ENCODE results near the gene KATNBL1. TPM values are rescaled to one million over a fixed set of nuclear protein-coding genes. Genes with fewer than 3 reads are reported as not detected.
"Not testable (repeated sequence)": the region's sequence is repeated elsewhere in the genome, so short reads cannot be mapped to it uniquely, and the experiment has no call there.

Gene KATNBL1
- polyA plus RNA-seq, 1 donor from 2014 or later: 51.6 TPM

- Mint-ChIP-seq H3K4me1 (peaks cover 0 to 4% (median 0%) of the 10 kb centered on the region in 3 donors), H3K27ac (no peak overlapping the region), H3K27me3 (no peaks in the 10 kb centered on the region), H3K36me3 (peaks cover 43% of the 10 kb centered on the region), H3K4me3 (no peak overlapping the region), H3K9me3 (peaks cover 9 to 24% (median 17%) of the 10 kb centered on the region in 3 donors)
These were observed 51.5 kb downstream of the KATNBL1 start for GRCh38 chr15:34158355-34158754.

GRCh38 chr15:34155859-34156258, 54.0 kb downstream of the KATNBL1 start:
- H3K27me3 Mint-ChIP-seq: no peaks in the 10 kb centered on the region
- peaks cover 35% of the 10 kb centered on the region for H3K36me3 Mint-ChIP-seq
- peak overlapping the region in 1 of 3 donors; percentile 36 for H3K27ac Mint-ChIP-seq
- no peaks in the 10 kb centered on the region for H3K4me1 Mint-ChIP-seq
- H3K4me3 Mint-ChIP-seq: peak overlapping the region in 1 of 4 donors; percentile 58
- H3K9me3 Mint-ChIP-seq: peaks cover 8 to 14% (median 9%) of the 10 kb centered on the region in 3 donors

- Mint-ChIP-seq H3K9me3 (peaks cover 4 to 14% (median 6%) of the 10 kb centered on the region in 3 donors), H3K4me3 (peak overlapping the region in 1 of 4 donors; percentile 70), H3K27ac (peak overlapping the region in 1 of 3 donors; percentile 19), H3K36me3 (peaks cover 24% of the 10 kb centered on the region), H3K27me3 (no peaks in the 10 kb centered on the region), H3K4me1 (no peaks in the 10 kb centered on the region)
These were observed 55.1 kb downstream of the KATNBL1 start for GRCh38 chr15:34154725-34155204.

GRCh38 chr15:34147371-34148140, 62.3 kb downstream of the KATNBL1 start:
- Mint-ChIP-seq H3K36me3 (peaks cover 8% of the 10 kb centered on the region), H3K9me3 (no peaks in the 10 kb centered on the region), H3K27ac (no peak overlapping the region), H3K4me3 (no peak overlapping the region), H3K4me1 (peaks cover 0 to 1% (median 0%) of the 10 kb centered on the region in 3 donors), H3K27me3 (no peaks in the 10 kb centered on the region)

GRCh38 chr15:34133511-34133910, 76.4 kb downstream of the KATNBL1 start:
- no peaks in the 10 kb centered on the region for H3K27me3 Mint-ChIP-seq
- H3K9me3 Mint-ChIP-seq: no peaks in the 10 kb centered on the region
- H3K4me3 Mint-ChIP-seq: no peak overlapping the region
- no peaks in the 10 kb centered on the region for H3K4me1 Mint-ChIP-seq
- peaks cover 7% of the 10 kb centered on the region for H3K36me3 Mint-ChIP-seq
- no peak overlapping the region for H3K27ac Mint-ChIP-seq

GRCh38 chr15:34132881-34133280, 77.0 kb downstream of the KATNBL1 start:
- no peak overlapping the region for H3K27ac Mint-ChIP-seq
- no peak overlapping the region for H3K4me3 Mint-ChIP-seq
- H3K9me3 Mint-ChIP-seq: peaks cover 0 to 2% (median 0%) of the 10 kb centered on the region in 3 donors
- H3K36me3 Mint-ChIP-seq: peaks cover 5% of the 10 kb centered on the region
- no peaks in the 10 kb centered on the region for H3K4me1 Mint-ChIP-seq
- H3K27me3 Mint-ChIP-seq: no peaks in the 10 kb centered on the region

GRCh38 chr15:34128898-34129297, 81.0 kb downstream of the KATNBL1 start:
- Mint-ChIP-seq H3K4me3 (no peak overlapping the region), H3K27ac (no peak overlapping the region), H3K9me3 (peaks cover 0 to 3% (median 2%) of the 10 kb centered on the region in 3 donors), H3K27me3 (no peaks in the 10 kb centered on the region), H3K4me1 (no peaks in the 10 kb centered on the region), H3K36me3 (peaks cover 2% of the 10 kb centered on the region)

GRCh38 chr15:34126522-34126921, 83.4 kb downstream of the KATNBL1 start:
- Mint-ChIP-seq H3K4me3 (no peak overlapping the region), H3K27me3 (peaks cover 1% of the 10 kb centered on the region), H3K36me3 (no peaks in the 10 kb centered on the region), H3K27ac (no peak overlapping the region), H3K9me3 (peaks cover 2 to 3% (median 2%) of the 10 kb centered on the region in 3 donors), H3K4me1 (no peaks in the 10 kb centered on the region)

GRCh38 chr15:34125945-34126344, 84.0 kb downstream of the KATNBL1 start:
- Mint-ChIP-seq H3K36me3 (no peaks in the 10 kb centered on the region), H3K27ac (no peak overlapping the region), H3K9me3 (peaks cover 2 to 3% (median 2%) of the 10 kb centered on the region in 3 donors), H3K27me3 (peaks cover 1% of the 10 kb centered on the region), H3K4me3 (no peak overlapping the region), H3K4me1 (no peaks in the 10 kb centered on the region)

- H3K4me3 Mint-ChIP-seq: no peak overlapping the region
- no peaks in the 10 kb centered on the region for H3K4me1 Mint-ChIP-seq
- H3K27me3 Mint-ChIP-seq: peaks cover 2% of the 10 kb centered on the region
- H3K27ac Mint-ChIP-seq: no peak overlapping the region
- no peaks in the 10 kb centered on the region for H3K36me3 Mint-ChIP-seq
- H3K9me3 Mint-ChIP-seq: peaks cover 2 to 3% (median 2%) of the 10 kb centered on the region in 3 donors
These were observed 85.2 kb downstream of the KATNBL1 start for GRCh38 chr15:34124651-34125050.

- H3K9me3 Mint-ChIP-seq: peaks cover 0 to 3% (median 2%) of the 10 kb centered on the region in 3 donors
- no peak overlapping the region for H3K27ac Mint-ChIP-seq
- H3K4me1 Mint-ChIP-seq: no peaks in the 10 kb centered on the region
- H3K4me3 Mint-ChIP-seq: no peak overlapping the region
- H3K36me3 Mint-ChIP-seq: no peaks in the 10 kb centered on the region
- H3K27me3 Mint-ChIP-seq: peaks cover 2% of the 10 kb centered on the region
These were observed 87.1 kb downstream of the KATNBL1 start for GRCh38 chr15:34122771-34123183.

- H3K27me3 Mint-ChIP-seq, H3K27ac Mint-ChIP-seq, H3K4me3 Mint-ChIP-seq: not testable (repeated sequence)
These were observed 88.1 kb downstream of the KATNBL1 start for GRCh38 chr15:34121786-34122185.

GRCh38 chr15:34120420-34120819, 89.5 kb downstream of the KATNBL1 start:
- H3K4me3 Mint-ChIP-seq, H3K9me3 Mint-ChIP-seq, H3K27me3 Mint-ChIP-seq, H3K4me1 Mint-ChIP-seq, H3K27ac Mint-ChIP-seq, H3K36me3 Mint-ChIP-seq: not testable (repeated sequence)

More at GRCh38 chr15:34121786-34122185, 88.1 kb downstream of the KATNBL1 start:
- not testable (repeated sequence) for H3K4me1 Mint-ChIP-seq, H3K9me3 Mint-ChIP-seq, H3K36me3 Mint-ChIP-seq

- Mint-ChIP-seq H3K36me3 (no peaks in the 10 kb centered on the region), H3K9me3 (peaks cover 0 to 2% (median 0%) of the 10 kb centered on the region in 3 donors)
These were observed 90.6 kb downstream of the KATNBL1 start for GRCh38 chr15:34119291-34119690.

GRCh38 chr15:34116620-34117019, 93.3 kb downstream of the KATNBL1 start:
- H3K4me1 Mint-ChIP-seq: no peaks in the 10 kb centered on the region
- H3K4me3 Mint-ChIP-seq: no peak overlapping the region

More at GRCh38 chr15:34119291-34119690, 90.6 kb downstream of the KATNBL1 start:
- H3K27me3 Mint-ChIP-seq: peaks cover 9% of the 10 kb centered on the region
- no peak overlapping the region for H3K27ac Mint-ChIP-seq
- H3K4me3 Mint-ChIP-seq: no peak overlapping the region
- H3K4me1 Mint-ChIP-seq: no peaks in the 10 kb centered on the region

GRCh38 chr15:34114739-34115138, 95.2 kb downstream of the KATNBL1 start:
- peaks cover 10% of the 10 kb centered on the region for H3K27me3 Mint-ChIP-seq
- H3K4me3 Mint-ChIP-seq: no peak overlapping the region
- H3K9me3 Mint-ChIP-seq: no peaks in the 10 kb centered on the region
- no peaks in the 10 kb centered on the region for H3K4me1 Mint-ChIP-seq
- no peaks in the 10 kb centered on the region for H3K36me3 Mint-ChIP-seq
- no peak overlapping the region for H3K27ac Mint-ChIP-seq

More at GRCh38 chr15:34116620-34117019, 93.3 kb downstream of the KATNBL1 start:
- H3K36me3 Mint-ChIP-seq: no peaks in the 10 kb centered on the region
- H3K27ac Mint-ChIP-seq: no peak overlapping the region
- peaks cover 10% of the 10 kb centered on the region for H3K27me3 Mint-ChIP-seq
- H3K9me3 Mint-ChIP-seq: no peaks in the 10 kb centered on the region

Data from IgD-negative memory B cell (primary cell).